ENCODE data around the gene INSL4.

Gene INSL4

DNA sequence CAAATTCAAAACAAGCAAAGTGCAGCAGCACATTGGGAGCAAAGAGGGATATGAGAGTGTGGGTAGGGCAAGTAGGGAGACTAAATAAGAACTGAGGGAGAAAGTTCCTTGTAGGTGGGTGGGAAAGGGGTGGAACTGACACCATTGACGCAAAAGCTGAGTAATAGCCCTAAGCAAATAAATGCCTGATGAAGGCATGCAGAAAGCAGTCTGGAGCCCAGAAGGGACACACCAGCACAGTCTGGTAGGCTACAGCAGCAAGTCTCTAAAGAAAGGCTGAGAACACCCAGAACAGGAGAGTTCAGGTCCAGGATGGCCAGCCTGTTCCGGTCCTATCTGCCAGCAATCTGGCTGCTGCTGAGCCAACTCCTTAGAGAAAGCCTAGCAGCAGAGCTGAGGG lies at the start of gene INSL4:
TSS of gene INSL4 (plus strand) at position 208 of the 400 bp plus-strand sequence. CDS start at position 313, 105 bp downstream.
- DNase-seq (ENCODE audit: low read depth) = no peak

DNA sequence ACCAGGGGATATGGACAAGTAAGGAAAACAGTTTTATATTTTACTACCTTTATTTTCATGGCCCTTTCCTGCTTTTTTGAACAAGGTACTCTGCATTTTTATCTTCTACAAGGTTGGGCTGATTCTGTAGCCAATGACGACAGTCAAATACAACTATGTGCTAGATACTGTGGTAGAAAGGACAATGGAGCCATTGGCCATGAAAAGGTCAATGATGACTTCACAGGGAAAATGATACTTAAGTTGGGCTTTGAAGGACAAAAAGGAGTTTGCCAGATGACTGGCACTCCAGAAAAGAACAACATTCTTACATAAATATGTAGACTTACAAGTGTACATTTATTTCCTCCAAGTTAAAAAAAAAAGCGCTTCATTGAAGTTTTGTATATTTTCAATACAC lies 46.4 kb upstream of the INSL4 start:
- no peak for DNase-seq (ENCODE audit: low read depth)

DNA sequence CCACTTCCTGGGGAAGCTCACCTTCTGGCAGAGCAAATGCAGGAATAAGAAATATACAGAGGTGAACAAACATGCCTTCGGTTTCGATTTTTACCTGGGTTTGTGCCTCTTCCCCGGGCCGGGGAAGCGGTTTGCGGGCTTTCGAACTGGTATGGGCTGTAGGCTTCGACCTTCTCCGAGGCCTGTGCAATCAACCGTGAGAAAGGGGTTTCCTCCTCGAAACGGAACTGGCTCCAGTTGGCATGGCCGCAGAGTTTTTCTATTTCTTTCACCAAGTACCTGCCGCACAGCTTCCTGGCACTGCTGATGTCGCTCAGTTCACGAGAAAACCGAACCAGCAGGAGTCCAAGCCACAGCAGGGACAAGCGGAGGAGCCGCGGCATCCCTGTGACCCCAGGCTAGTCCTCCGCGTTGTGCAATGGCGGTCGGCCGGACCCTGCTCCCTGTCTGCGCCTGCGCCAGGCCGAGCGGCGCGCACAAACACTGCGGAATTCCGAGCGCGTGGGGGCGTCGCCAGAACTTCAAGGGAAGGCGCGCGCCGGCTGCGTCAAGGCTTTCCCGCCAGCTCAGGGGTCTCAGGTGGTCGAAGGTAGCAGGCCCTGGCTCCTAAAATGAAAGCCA lies 45.9 kb upstream of the INSL4 start, which contains the start of gene INSL6:
TSS of gene INSL6 (minus strand) at position 420 of the 621 bp plus-strand sequence. CDS start at position 383, 37 bp downstream.
- no peak for DNase-seq (ENCODE audit: low read depth)

DNA sequence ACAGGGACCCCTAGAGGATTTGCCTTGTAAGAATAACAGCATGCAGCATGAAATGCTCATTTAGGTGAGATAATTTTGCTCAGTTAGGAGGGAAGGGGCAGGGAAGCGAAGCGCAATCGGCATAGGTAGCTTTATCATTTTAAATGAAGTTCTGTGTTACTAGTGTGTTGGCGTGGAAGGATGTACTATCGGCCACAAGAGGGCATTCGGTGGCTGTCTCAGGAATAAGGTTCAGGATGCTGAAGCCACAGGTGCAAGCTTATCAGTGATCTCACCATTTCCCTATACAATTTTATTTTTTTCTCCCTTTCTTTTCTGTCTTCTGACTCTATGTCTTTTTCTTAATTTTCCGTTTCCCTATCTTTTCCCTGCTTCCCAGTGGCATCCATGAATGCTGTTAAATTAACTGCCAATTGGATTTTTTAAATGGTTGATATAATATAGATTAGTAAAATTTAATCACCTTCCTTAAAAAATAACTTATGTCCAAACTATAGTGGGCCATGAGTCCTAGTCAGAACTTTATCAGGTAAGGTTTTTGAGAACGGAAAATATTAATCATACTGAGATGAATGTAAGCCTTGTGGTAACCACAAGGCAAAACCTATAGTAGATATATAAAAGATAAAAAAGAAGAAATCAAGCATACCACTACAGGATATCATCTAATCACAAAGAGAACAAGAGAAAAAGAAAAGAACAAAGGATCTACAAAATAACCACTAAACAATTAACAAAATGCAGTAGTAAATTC lies 44.6 kb upstream of the INSL4 start:
- DNase-seq (ENCODE audit: low read depth) = peak; percentile 29

DNA sequence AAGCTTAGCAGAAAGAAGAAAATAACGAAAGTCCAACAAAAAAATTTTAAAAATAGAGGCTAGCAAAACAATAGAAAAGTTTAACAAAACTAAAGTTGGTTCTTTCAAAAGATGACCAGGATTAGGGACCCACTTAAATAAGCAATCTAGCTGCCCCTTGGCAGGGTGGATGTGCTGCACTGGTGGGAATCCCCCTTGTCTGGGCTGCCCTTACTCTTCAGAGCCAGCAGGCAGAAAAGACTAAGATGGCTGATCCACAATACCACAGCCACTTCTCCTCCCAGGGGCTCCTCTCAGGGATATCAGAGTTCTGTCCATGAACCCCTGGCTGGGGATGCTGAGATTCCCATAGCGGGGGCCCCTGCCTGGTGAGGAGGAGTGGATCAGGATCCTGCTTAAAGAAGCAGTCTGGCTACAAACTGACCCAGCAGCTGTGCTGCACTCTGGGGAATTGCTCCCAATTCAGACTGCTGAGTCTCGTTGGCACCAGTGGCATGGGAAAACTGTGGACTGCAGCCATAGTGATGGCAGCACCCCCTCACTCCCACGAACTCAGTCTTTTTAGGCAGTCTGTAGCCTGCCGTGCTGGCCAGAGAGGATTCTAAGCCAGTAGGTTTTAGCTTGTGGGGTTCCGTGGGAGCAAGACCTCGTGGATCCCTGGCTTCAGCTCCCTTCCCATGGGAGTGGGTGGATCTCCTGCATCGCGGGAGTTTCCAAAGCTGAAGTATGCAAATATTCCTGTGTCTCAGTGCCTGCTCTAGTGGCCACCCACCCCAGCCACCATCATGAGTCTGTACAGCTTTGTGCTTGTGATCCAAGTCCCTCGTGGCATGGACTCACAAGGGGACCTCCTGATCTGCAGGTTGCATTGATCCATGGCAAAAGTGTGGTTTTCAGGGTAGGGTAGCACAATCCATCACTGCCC lies 42.9 kb upstream of the INSL4 start:
- DNase-seq (ENCODE audit: low read depth) = no peak

DNA sequence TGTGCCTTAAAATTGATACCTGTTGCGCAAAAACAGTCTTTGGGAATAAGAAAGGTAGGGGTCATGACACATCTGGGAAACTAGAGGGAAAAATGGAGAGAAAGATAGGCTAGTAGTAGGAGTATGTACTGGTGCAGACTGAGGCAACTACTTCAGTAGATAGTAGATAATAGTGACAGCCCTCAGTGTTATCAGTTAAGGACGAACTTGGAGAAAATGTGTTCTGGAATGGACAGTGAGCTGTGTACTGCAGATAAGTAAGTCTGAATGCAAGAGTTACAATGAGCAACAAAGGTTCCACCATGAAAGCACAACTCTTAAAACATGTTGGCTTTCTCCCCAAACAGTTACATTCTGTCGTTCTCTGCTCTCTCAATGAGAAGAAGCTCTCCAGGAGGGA lies 39.2 kb upstream of the INSL4 start:
- no peak for DNase-seq (ENCODE audit: low read depth)

DNA sequence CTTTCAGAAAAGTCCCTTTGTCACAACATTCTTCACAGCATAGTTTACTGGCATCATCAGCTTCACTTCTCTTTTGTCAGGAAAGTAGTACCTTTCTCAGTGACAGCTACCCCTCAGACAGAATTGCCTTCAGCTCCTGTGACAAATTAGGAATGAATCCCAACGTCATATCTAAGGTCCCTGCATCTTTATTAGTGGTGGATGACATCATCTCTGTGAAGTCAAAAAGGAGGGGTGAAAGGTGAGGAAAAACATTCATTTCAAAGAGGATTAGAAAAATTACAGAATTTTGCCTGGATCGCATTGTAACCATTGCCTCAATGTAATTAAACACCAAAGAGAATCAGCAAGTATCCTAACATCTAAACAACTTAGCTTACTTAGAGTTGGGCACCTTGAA lies 37.9 kb upstream of the INSL4 start:
- DNase-seq (ENCODE audit: low read depth) = no peak

DNA sequence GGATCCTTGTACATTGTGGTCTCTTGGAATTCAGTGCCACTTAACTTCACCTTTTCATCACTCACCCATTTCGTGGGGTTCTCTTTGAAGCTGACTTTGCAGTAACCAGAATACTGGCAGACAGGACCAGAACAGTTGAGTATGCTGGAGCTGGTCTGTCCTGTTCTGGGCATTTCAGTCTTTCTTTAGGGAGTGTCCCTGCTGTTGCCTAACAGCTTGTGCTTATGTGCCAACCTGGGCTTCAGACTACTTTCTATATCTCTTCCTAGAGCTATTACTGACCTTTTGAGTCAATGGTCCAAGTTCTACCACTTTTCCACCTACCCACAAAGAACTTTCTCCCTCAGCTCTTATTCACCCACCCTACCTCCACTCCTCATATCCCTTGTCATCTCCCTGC lies 35.8 kb upstream of the INSL4 start:
- no peak for DNase-seq (ENCODE audit: low read depth)

DNA sequence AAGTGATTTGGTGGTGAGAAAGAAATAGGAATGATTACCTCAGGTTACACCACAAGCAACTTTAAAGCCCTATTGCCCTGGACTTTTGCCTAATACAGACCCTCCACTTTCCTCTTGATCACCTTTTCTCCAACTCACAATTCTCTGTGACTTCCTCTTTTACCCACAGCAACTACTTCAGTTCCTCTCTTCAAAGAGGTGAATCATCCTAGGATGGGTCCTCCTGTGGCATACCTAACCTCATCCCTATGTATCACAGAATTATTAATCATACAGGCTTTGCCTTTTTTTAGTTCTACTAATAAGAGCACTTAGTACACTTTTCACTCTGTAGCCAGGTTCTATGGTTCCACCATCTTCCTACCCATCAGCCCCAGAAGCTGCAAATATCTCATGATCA lies 26.1 kb upstream of the INSL4 start:
- DNase-seq (ENCODE audit: low read depth) = no peak

DNA sequence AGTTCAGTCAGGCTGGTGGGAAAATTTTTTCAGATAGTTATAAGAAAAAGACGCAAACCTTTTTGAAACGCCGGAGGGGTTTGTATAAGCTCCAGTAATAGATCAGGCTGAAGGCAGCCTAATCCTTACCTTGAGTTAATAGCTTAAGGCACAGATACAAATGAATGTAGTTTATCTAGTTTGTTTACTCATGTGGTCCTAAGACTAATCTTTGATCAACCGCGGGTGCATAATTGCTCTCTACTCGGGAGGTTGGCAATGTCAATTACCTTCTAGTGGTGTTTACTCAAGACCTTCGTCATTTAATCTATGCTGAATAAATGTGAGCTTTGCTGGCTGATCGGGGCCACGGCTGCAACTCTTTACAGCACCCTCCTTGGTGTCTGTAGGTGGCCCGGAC lies 665 bp upstream of the INSL4 start:
- no peak for DNase-seq (ENCODE audit: low read depth)

DNA sequence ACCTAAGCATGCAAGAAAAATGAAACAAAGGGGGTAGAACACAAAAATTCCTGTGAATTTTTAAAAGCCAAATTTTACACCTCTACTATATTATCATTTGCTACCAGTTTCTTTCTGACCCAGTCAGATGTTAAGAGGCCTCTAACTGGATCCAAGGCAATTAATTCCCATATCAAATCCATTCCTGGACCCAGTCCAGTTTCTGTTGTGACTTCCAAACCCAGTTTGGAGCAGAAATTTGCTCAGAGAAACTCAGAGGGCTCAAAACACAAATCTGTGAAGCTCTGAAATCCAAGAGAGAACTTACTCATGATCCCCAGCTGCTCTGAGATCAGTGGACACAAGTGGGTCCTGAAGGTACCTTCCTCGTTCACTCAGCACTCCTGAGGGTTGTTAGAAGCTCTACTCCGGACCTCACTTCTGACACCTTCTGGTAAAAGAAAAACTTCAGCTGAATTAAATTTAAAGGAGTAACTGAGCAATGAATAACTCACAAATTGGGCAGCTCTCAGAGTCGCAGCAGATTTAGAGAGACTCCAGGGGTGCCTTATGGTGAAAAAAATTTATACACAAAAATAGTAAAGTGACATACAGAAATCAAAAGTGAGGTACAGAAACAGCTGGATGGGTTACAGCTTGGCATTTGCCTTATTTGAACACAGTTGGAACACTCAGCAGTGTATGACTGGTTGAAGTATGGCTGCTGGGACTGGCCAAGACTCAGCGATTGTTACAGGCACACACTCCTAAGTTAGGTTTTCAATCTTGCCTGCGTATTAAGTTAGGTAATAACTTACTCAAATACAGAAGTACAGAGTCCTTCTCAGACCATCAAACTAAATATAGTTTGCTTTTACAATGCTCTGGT lies 32.4 kb downstream of the INSL4 start:
- DNase-seq (ENCODE audit: low read depth) = no peak

DNA sequence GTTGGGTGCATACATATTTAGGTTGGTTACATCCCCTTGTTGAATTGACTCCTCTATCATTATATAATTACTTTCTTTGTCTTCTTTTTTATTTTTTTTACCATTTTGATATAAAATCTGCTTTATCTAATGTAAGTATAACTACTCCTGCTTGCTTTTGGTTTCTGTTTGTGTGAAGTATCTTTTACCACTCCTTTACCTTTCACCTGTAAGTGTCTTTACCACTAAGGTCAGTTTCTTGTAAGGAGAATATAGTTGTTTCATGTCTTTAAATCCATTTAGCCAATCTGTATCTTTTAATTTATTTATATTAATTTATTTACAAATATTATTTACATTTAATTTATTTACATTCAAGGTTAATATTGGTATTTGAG lies 33.0 kb downstream of the INSL4 start:
- DNase-seq (ENCODE audit: low read depth) = no peak

DNA sequence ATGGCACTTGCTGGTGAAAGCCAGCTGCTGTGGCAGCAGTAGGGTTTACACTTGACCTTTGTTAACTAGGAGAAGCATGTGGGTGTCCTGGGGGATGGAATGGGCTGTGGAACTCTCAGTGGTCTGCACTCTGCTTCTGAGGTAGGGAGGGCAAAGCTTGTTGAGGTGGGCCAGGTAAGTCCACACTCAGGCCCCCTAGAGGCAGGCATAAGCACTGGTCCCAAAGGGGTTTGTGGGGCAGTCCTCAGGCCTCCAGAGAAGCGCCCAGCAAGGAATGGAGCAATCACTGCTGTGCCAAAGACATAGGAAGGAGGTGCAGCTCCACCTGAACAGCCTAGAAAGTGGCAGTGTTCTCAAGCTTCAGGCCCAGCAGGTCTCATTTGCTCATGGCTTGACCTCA lies 34.7 kb downstream of the INSL4 start:
- no peak for DNase-seq (ENCODE audit: low read depth)

DNA sequence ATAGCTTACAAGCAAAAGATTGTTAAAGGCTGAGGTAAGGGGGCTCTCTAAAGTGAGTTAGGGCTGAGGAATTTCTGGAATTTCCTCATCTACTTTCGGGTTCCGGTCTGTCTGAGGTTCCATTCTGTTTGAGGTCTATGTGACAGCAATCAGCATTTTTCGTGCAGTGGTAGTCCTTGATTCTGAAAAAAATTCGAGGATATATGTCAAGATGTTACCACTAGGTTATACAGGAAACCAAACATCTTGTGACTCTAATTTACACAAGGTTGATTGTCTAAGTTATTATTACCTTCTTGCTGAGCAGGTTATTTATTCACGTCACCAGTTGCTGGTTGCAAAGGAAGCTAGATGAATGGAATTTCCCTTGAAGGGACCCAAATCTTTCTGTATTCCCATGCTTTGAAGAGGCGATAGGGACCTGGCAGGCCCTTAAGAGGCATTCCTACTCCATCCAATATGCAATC lies 38.1 kb downstream of the INSL4 start:
- no peak for DNase-seq (ENCODE audit: low read depth)

DNA sequence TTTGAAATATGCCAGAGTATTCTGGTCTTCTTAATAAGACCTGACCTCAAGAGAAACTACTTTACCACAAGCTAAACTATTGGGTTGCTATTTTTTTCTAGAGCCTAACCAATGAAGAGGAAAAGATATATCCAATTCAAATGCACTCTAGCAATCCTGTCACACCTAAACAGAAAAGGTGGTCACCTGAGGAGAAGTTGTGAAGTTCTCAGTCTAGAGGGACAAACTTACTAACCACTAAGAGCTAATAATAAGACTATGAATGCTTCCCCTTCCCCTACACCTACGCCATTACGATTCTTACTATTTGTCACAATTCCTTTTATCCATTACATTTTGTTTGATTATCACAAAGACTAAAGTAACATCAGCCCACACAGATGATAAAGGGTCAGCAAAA lies 43.6 kb downstream of the INSL4 start:
- DNase-seq (ENCODE audit: low read depth) = no peak

DNA sequence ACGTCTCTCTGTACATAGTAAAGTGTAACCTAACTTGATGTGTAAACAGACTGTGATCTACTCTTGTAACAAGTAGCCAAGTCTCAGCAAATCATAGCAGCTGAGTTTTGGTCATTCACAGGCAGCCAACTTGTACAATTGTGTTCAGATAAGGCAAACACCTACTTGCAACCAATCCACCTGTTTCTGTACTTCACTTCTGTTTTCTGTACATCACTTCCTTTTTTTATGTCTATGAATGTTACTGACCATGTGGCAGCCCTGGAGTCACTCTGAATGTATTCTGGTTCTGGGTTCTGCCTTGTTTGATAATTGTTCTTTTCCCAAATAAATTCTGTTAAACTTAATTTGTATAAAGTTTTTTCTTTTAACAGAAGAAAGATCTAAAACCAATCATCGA lies 47.3 kb downstream of the INSL4 start:
- no peak for DNase-seq (ENCODE audit: low read depth)
